Ovary (tissue), 3 donors: ENCODE results near the gene SLAMF1.

ENCODE experiments used
- EP300 ChIP-seq: sonication (generic); formaldehyde crosslinking; IDR thresholded peaks from one replicate; pipeline ENCODE4 v1.6.1; 2017; ENCODE audit warnings: antibody characterized with exemption
- POLR2A ChIP-seq: fragments of 450-650 bp; IDR thresholded peaks from one replicate; pipeline ENCODE4 v1.6.1; 2017; ENCODE audit warnings: antibody characterized with exemption, mild to moderate bottlenecking, moderate library complexity
- TF ChIP-seq, protein P1 (sequence below), 3 donors: fragments of 450-650 bp in 2 of 3; fragments of 200-600 bp in 1 of 3; IDR thresholded peaks; one replicate each; pipeline versions ENCODE4 v1.5.1 to v1.8.0; 2016 to 2022; ENCODE audit warnings: antibody characterized with exemption in 3 of 3, mild to moderate bottlenecking in 1 of 3
- donor health status: DM: no; HTN: no; CAD: no.

DNA sequence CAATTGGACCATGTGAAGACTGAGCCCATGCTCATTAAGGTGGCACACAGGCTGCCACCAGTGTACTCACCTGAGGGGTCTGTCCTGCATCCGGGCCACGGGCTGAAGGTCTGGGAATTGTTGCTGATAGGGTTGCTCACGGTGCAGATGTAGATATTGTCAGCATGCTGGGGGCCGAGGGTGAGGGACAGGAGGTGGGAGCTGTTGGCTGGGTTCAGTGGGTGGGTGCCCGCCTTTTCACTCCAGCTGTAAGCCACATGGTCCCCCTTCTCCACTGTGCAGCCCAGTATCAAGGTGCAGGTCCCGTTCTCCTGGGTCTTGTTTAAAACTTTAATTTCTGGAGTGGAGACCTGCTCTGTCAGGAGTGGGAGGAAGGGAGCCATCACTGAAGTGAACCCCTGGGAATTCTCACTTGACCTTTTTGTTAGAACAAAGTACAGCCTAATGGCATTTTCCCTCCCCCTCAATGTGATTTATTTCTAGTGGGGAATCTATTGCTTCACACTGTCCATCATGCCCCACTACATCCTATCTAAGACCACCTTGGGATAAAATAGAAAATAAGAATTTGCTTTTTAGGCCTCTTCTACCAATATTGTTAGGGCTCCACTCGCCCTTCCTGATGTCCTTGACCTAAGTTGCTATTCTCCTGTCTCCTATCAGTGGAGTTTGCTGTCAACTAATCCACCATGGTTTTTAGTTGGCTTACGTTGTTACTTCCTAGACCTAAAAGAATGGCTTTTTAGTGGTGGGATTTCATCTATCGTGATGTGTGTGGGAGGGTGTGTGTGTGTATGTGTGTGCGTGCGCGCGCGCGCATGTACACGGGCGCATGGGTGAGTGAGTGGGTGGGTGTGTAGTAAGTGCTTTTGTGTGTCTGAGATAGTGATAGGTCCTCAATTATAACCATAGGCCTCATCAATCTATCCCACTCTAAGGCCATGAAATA, 12.0 kb downstream of the SLAMF1 start:
- TF ChIP-seq EP300 (no peak), POLR2A (no peak)
- TF ChIP-seq, protein P1, sequence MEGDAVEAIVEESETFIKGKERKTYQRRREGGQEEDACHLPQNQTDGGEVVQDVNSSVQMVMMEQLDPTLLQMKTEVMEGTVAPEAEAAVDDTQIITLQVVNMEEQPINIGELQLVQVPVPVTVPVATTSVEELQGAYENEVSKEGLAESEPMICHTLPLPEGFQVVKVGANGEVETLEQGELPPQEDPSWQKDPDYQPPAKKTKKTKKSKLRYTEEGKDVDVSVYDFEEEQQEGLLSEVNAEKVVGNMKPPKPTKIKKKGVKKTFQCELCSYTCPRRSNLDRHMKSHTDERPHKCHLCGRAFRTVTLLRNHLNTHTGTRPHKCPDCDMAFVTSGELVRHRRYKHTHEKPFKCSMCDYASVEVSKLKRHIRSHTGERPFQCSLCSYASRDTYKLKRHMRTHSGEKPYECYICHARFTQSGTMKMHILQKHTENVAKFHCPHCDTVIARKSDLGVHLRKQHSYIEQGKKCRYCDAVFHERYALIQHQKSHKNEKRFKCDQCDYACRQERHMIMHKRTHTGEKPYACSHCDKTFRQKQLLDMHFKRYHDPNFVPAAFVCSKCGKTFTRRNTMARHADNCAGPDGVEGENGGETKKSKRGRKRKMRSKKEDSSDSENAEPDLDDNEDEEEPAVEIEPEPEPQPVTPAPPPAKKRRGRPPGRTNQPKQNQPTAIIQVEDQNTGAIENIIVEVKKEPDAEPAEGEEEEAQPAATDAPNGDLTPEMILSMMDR (IDR thresholded peaks at IDR 0.05): no peak
